Measurements from ENCODE around the gene RUFY1. TPM values are rescaled to one million over a fixed set of nuclear protein-coding genes. Genes with fewer than 3 reads are reported as not detected.

Gene RUFY1
- total and polyA plus RNA-seq, 2 donors (not counting 3 experiments of a cell fraction or from before 2014, with no cell fraction given), result 25.6 to 44.9 TPM

GRCh38 chr5:179621551-179622214 lies 71.3 kb downstream of the RUFY1 start:
- Histone ChIP-seq H3K9me3 (replicated peaks; ENCODE audit: control insufficient read depth, insufficient read depth, low read length) (no peaks in the 10 kb centered on the region), H3K27ac (ENCODE audit: insufficient read depth, low read depth, low read length) (peak overlapping the region; percentile 30), H3K27me3 (ENCODE audit: control insufficient read depth in 2 of 2, insufficient read depth in 2 of 2, low read length in 2 of 2) (no peaks in the 10 kb centered on the region), H3K36me3 (ENCODE audit: control insufficient read depth in 2 of 2, extremely low read depth in 1 of 2, insufficient read depth in 2 of 2, low read length in 2 of 2) (peaks cover 22 to 49% of the 10 kb centered on the region in 2 experiments), H3K4me2 (ENCODE audit: insufficient read depth, low read length) (peak overlapping the region; percentile 96), H3K79me2 (ENCODE audit: control insufficient read depth, insufficient read depth, low read length) (peaks cover 71% of the 10 kb centered on the region), H3K9ac (replicated peaks; ENCODE audit: extremely low read depth, insufficient read depth, low read length) (peak overlapping the region; percentile 82), H3K9me1 (replicated peaks; ENCODE audit: control insufficient read depth, extremely low read depth, insufficient read depth, low read length) (no peaks in the 10 kb centered on the region), H3K4me1 (ENCODE audit: control insufficient read depth, extremely low read depth, insufficient read depth, low read length) (peaks cover 51% of the 10 kb centered on the region), H3K4me3 (replicated peaks in 1 of 3; ENCODE audit: insufficient read depth in 1 of 3, low read depth in 1 of 3, low read length in 3 of 3) (peak overlapping the region; percentile 82 to 91 (median 85)), H2AFZ (ENCODE audit: low read depth, low read length) (no peak overlapping the region), H4K20me1 (replicated peaks; ENCODE audit: control insufficient read depth, extremely low read depth, insufficient read depth, low read length) (peaks cover 35% of the 10 kb centered on the region)
- FAIRE-seq (no peak), DNase-seq (ENCODE audit: low read depth, low spot score) (no peak)
- dilution Hi-C loops (cut with MboI; ENCODE audit: extremely low pct_ligation_motif_present, low sequenced_read_pairs), result no loop called here
- TSS peak; percentile 31 for BruUV-seq (replicated peaks)
- TF ChIP-seq POLR2AphosphoS5 (IDR thresholded peaks at IDR 0.05; ENCODE audit: insufficient read depth, low read depth, low read length), result no peak
- peak; percentile 56 for TF ChIP-seq POLR2A (IDR thresholded peaks at IDR 0.05; ENCODE audit: low read depth, low read length)
- intact Hi-C loops (cut with micrococcal nuclease), result loop anchor here (2.0 to 5.0 kb wide), 5 partner anchors 37 to 196 kb away; partner anchors contain the start of genes CANX, MAML1 and RUFY1
- ChIA-PET POLR2A (interaction anchor here (1.1 kb wide), 1 partner anchor 9 kb away, joined by 4 read pairs; no protein-coding TSS in a partner anchor), CTCF (no interaction called here)

- Histone ChIP-seq H3K4me1 (ENCODE audit: control insufficient read depth, extremely low read depth, insufficient read depth, low read length) (peaks cover 39% of the 10 kb centered on the region), H3K27ac (ENCODE audit: insufficient read depth, low read depth, low read length) (peak within 1 kb of the TSS; percentile 97), H3K4me2 (ENCODE audit: insufficient read depth, low read length) (peak within 1 kb of the TSS; percentile 96), H3K9me1 (replicated peaks; ENCODE audit: control insufficient read depth, extremely low read depth, insufficient read depth, low read length) (no peaks in the 10 kb centered on the region), H3K4me3 (replicated peaks in 1 of 3; ENCODE audit: insufficient read depth in 1 of 3, low read depth in 1 of 3, low read length in 3 of 3) (peak within 1 kb of the TSS; percentile 85 to 95 (median 94)), H4K20me1 (replicated peaks; ENCODE audit: control insufficient read depth, extremely low read depth, insufficient read depth, low read length) (peaks cover 28% of the 10 kb centered on the region), H3K9me3 (replicated peaks; ENCODE audit: control insufficient read depth, insufficient read depth, low read length) (no peaks in the 10 kb centered on the region), H3K79me2 (ENCODE audit: control insufficient read depth, insufficient read depth, low read length) (peaks cover 55% of the 10 kb centered on the region), H3K9ac (replicated peaks; ENCODE audit: extremely low read depth, insufficient read depth, low read length) (peak within 1 kb of the TSS; percentile 100), H2AFZ (ENCODE audit: low read depth, low read length) (peak within 1 kb of the TSS; percentile 56), H3K36me3 (ENCODE audit: control insufficient read depth in 2 of 2, extremely low read depth in 1 of 2, insufficient read depth in 2 of 2, low read length in 2 of 2) (peaks cover 14 to 34% of the 10 kb centered on the region in 2 experiments), H3K27me3 (ENCODE audit: control insufficient read depth in 2 of 2, insufficient read depth in 2 of 2, low read length in 2 of 2) (no peaks in the 10 kb centered on the region)
- DNase-seq (ENCODE audit: low read depth, low spot score), result peak; percentile 100
- intact Hi-C loops (cut with micrococcal nuclease), result loop anchor here (1.0 to 5.0 kb wide), 7 partner anchors 36 to 764 kb away; partner anchors contain the start of genes CANX, MAML1, RUFY1 and ZNF354B
- POLR2A ChIA-PET, result interaction anchor here (0.5 to 2.2 kb wide), 22 partner anchors 8 to 199 kb away, joined by 3 to 30 read pairs (median 7); partner anchors contain the start of genes CANX, MAML1, RUFY1 and SQSTM1
- dilution Hi-C loops (cut with MboI; ENCODE audit: extremely low pct_ligation_motif_present, low sequenced_read_pairs), result no loop called here
- peak; percentile 87 for FAIRE-seq
- CTCF ChIA-PET, result interaction anchor here (1.5 kb wide), 2 partner anchors 10 to 45 kb away, joined by 3 to 4 read pairs; no protein-coding TSS in a partner anchor
- BruUV-seq (replicated peaks), result TSS peak; percentile 6
- TF ChIP-seq FOS (IDR thresholded peaks at IDR 0.05; ENCODE audit: borderline replicate concordance, insufficient read depth, low read length) (no peak), MAX (IDR thresholded peaks at IDR 0.05; ENCODE audit: insufficient read depth, insufficient read length) (peak; percentile 11), MYC (IDR thresholded peaks at IDR 0.05; ENCODE audit: low read depth, low read length) (no peak), GATA2 (IDR thresholded peaks at IDR 0.05; ENCODE audit: insufficient read depth, insufficient read length, low read depth, low read length) (no peak), CTCF (IDR thresholded peaks at IDR 0.05; ENCODE audit: extremely low read depth in 1 of 2, insufficient read depth in 1 of 2, low read depth in 1 of 2, low read length in 2 of 2) (no peak), POLR2A (IDR thresholded peaks at IDR 0.05; ENCODE audit: low read depth, low read length) (peak; percentile 100), POLR2AphosphoS5 (IDR thresholded peaks at IDR 0.05; ENCODE audit: insufficient read depth, low read depth, low read length) (peak; percentile 100), EZH2 (IDR thresholded peaks at IDR 0.05; ENCODE audit: borderline replicate concordance, low read depth, low read length, severe bottlenecking) (no peak)
These were observed 72.9 kb downstream of the RUFY1 start, which contains the start of gene HNRNPH1 for GRCh38 chr5:179623003-179623905. Gene HNRNPH1, minus strand, starts transcription at chr5:179623671. Its CDS starts 538 bp downstream, at chr5:179623133.

Measured in endothelial cell of umbilical vein (primary cell).